D721Med (cell line): ENCODE measurements around the gene ATF7.

Experiments used
- DNase-seq: peaks from one replicate; pipeline ENCODE4 v3.0.0; 2011; ENCODE audit warnings: low spot score; ENCODE audit not compliant: insufficient read length
- FAIRE-seq: peaks from 2 replicates; lab custom pipeline; 2011; peaks lifted over from hg19 to GRCh38; lab: Jason Lieb, UNC
- CTCF ChIP-seq: IDR thresholded peaks from 2 replicates; pipeline ENCODE4 v1.5.1; 2012; ENCODE audit warnings: mild to moderate bottlenecking, control low read depth; ENCODE audit not compliant: insufficient read depth; ENCODE audit errors: missing control alignments

ATF7 gene

DNA sequence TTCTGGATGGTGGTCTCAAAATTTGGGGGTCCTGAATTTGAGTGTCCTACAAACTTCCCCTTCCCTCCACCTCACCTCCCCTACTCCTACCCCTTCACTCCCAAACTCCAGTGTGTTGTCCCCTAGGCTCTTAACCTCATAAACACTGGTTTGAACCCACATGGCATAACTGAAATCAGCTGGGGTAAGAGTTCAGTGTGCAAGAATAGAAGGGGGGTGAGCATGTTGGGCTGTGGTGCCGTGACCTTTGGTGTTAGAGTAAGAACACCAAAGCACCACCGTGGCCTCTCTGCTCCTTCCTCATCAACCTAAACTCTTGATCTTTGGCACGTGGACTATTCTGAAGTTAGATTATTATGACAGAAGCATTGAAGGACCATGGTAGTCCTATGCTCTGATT lies 163.2 kb downstream of the ATF7 start:
- no peak for TF ChIP-seq CTCF
- no peak for FAIRE-seq
- DNase-seq, result no peak

DNA sequence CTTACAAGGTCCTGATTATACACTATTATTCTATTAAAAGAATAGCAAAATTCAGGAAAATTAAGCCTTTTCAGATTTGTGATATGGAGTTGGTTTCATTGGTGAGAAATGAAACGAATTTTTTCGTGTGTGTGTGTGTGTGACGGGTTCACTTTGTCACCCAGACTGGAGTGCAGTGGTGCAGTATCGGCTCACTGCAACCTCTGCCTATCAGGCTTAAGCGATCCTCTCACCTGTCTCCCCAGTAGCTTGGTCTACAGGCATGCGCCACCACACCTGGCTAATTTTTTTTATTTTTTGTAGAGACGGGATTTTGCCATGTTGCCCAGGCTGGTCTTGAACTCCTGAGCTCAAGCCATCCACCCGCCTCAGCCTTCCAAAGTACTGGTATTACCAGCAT lies 164.6 kb downstream of the ATF7 start:
- FAIRE-seq (no peak), DNase-seq (no peak)
- no peak for TF ChIP-seq CTCF

DNA sequence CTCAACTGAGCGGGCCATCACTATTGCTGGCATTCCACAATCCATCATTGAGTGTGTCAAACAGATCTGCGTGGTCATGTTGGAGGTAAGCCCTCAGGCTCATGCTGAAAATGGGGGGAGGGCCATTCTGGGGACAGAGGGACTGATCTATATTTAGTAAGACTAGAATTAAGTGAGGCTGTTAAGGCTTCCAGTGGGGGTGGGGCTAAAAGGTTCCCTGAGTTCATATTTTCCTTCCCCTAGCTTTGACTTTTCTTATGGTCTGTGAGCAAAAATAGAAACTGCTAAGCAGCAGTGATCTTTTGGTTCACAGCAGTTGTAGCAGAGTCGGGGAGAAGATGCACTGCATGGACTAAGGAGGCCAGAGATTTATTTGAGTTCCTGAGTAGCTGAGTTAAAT lies 165.1 kb downstream of the ATF7 start:
- DNase-seq (no peak), FAIRE-seq (no peak)
- TF ChIP-seq CTCF, result no peak

- DNase-seq, result no peak
- FAIRE-seq, result no peak
- no peak for TF ChIP-seq CTCF
These were observed 167.1 kb downstream of the ATF7 start for GRCh38 chr12:53459097-53459496.
